SK-N-SH (cell line): ENCODE measurements around the gene MRPS6. TPM values are rescaled to one million over a fixed set of nuclear protein-coding genes. Genes with fewer than 3 reads are reported as not detected.
A peak's percentile ranks its signal among the peaks of the same experiment; 100 is the strongest.

ENCODE experiments used
- CTCF ChIA-PET: fragments of 300-600, 350-600 bp; formaldehyde crosslinking; extraction: SDS; loops from one replicate; lab custom pipeline; 2021; lab: Yijun Ruan, JAX
- POLR2A ChIA-PET: fragments of 350-600 bp; sonication (Branson Sonifier 250); formaldehyde crosslinking; extraction: SDS; loops from one replicate; lab custom pipeline; 2020; ENCODE audit warnings: antibody characterized with exemption, inconsistent platforms; lab: Yijun Ruan, JAX
- DNase-seq: peaks from one replicate; pipeline ENCODE4 v3.0.0; 2012
- H2AFZ ChIP-seq: fragments of 200-600 bp; sonication (generic); 2 replicates; pipeline ENCODE4 v1.8.1; 2016; ENCODE audit warnings: antibody characterized with exemption, mild to moderate bottlenecking, low read depth
- H3F3A ChIP-seq: fragments of 200-600 bp; sonication (generic); replicated peaks from 2 replicates; pipeline ENCODE3; 2016; ENCODE audit warnings: antibody characterized with exemption, mild to moderate bottlenecking; ENCODE audit not compliant: insufficient read depth
- H3K27ac ChIP-seq, 2 experiments: fragments of 200-500 bp in 1 of 2; fragments of 200-600 bp in 1 of 2; sonication (Bioruptor generic) in 1 of 2; sonication (generic), shearing (Covaris generic) in 1 of 2; 2 replicates each; pipeline versions ENCODE4 v1.5.1 to v1.6.1; 2014 to 2016; ENCODE audit warnings: low read depth in 2 of 2, inconsistent platforms in 1 of 2, low read length in 1 of 2, mild to moderate bottlenecking in 1 of 2, mixed read lengths in 1 of 2
- H3K27me3 ChIP-seq: fragments of 200-600 bp; sonication (generic), shearing (Covaris generic); 2 replicates; pipeline ENCODE4 v1.6.1; 2016; ENCODE audit warnings: mixed run types; ENCODE audit not compliant: insufficient read depth
- H3K36me3 ChIP-seq, 2 experiments: fragments of 200-500 bp in 1 of 2; fragments of 200-600 bp in 1 of 2; sonication (Bioruptor generic) in 1 of 2; sonication (generic) in 1 of 2; replicated peaks in 1 of 2; 2 replicates each; pipeline versions ENCODE3 to v1.5.1; 2014 to 2016; ENCODE audit warnings: low read length in 1 of 2, mild to moderate bottlenecking in 1 of 2; ENCODE audit not compliant: insufficient read depth in 2 of 2, control insufficient read depth in 1 of 2
- H3K4me1 ChIP-seq, 2 experiments: fragments of 200-500 bp in 1 of 2; fragments of 200-600 bp in 1 of 2; sonication (Bioruptor generic) in 1 of 2; sonication (generic), shearing (Covaris generic) in 1 of 2; 2 replicates each; pipeline versions ENCODE4 v1.5.1 to v1.6.1; 2014 to 2016; ENCODE audit warnings: low read depth in 1 of 2, low read length in 1 of 2, mixed run types in 1 of 2; ENCODE audit not compliant: insufficient read depth in 2 of 2, control insufficient read depth in 1 of 2
- H3K4me2 ChIP-seq: fragments of 200-600 bp; sonication (generic), shearing (Covaris generic); 2 replicates; pipeline ENCODE4 v1.6.1; 2017; ENCODE audit warnings: mixed run types
- H3K4me3 ChIP-seq, 2 experiments: fragments of 200-500 bp in 1 of 2; fragments of 200-600 bp in 1 of 2; sonication (Bioruptor generic) in 1 of 2; sonication (generic), shearing (Covaris generic) in 1 of 2; 2 replicates each; pipeline versions ENCODE4 v1.5.1 to v1.8.1; 2014 to 2016; ENCODE audit warnings: low read depth in 2 of 2, inconsistent platforms in 1 of 2, low read length in 1 of 2, mild to moderate bottlenecking in 1 of 2, mixed read lengths in 1 of 2, moderate library complexity in 1 of 2
- H3K79me2 ChIP-seq: fragments of 200-600 bp; sonication (generic); 2 replicates; pipeline ENCODE4 v1.8.1; 2017; ENCODE audit warnings: mild to moderate bottlenecking; ENCODE audit not compliant: insufficient read depth
- H3K9ac ChIP-seq: fragments of 200-600 bp; sonication (generic); 2 replicates; pipeline ENCODE4 v1.6.1; 2017; ENCODE audit warnings: mixed run types
- H3K9me2 ChIP-seq: fragments of 200-600 bp; sonication (generic); 2 replicates; pipeline ENCODE4 v1.6.1; 2017; ENCODE audit warnings: mixed run types
- H3K9me3 ChIP-seq: fragments of 200-600 bp; sonication (generic); 2 replicates; pipeline ENCODE4 v1.6.1; 2017; ENCODE audit warnings: mixed run types, mild to moderate bottlenecking, moderate library complexity
- H4K20me1 ChIP-seq: fragments of 200-600 bp; sonication (generic); 2 replicates; pipeline ENCODE4 v1.6.1; 2017; ENCODE audit warnings: mild to moderate bottlenecking, mixed run types; ENCODE audit not compliant: insufficient read depth
- ELF1 ChIP-seq: IDR thresholded peaks from 2 replicates; pipeline ENCODE4 v1.4.0; 2012
- FOXM1 ChIP-seq: IDR thresholded peaks from 2 replicates; pipeline ENCODE4 v1.4.0; 2012; ENCODE audit warnings: low read depth, mild to moderate bottlenecking
- GABPA ChIP-seq: IDR thresholded peaks from 2 replicates; pipeline ENCODE4 v1.4.0; 2012; ENCODE audit warnings: low read depth, mild to moderate bottlenecking
- GATA2 ChIP-seq: sonication (generic); formaldehyde crosslinking; IDR thresholded peaks from 2 replicates; pipeline ENCODE4 v1.5.0; 2020; ENCODE audit warnings: mild to moderate bottlenecking, missing genetic modification reagents
- JUND ChIP-seq: IDR thresholded peaks from 2 replicates; pipeline ENCODE4 v1.4.0; 2012
- MEF2A ChIP-seq: IDR thresholded peaks from 2 replicates; pipeline ENCODE4 v1.4.0; 2012; ENCODE audit warnings: low read depth, borderline replicate concordance
- MXI1 ChIP-seq: IDR thresholded peaks from 2 replicates; pipeline ENCODE4 v1.6.1; 2012; ENCODE audit warnings: mild to moderate bottlenecking, low read depth, low read length, improper control_type of control experiment
- RAD21 ChIP-seq: IDR thresholded peaks from 2 replicates; pipeline ENCODE4 v1.6.1; 2012; ENCODE audit warnings: mild to moderate bottlenecking, low read length
- RFX5 ChIP-seq: IDR thresholded peaks from 2 replicates; pipeline ENCODE4 v1.6.1; 2012; ENCODE audit warnings: mild to moderate bottlenecking, improper control_type of control experiment, low read length
- RXRA ChIP-seq: IDR thresholded peaks from 2 replicates; pipeline ENCODE4 v1.4.0; 2012; ENCODE audit warnings: low read depth, mild to moderate bottlenecking, borderline replicate concordance
- SIN3A ChIP-seq: IDR thresholded peaks from 2 replicates; pipeline ENCODE4 v1.6.1; 2012; ENCODE audit warnings: low read depth, mild to moderate bottlenecking, low read length, moderate library complexity, borderline replicate concordance
- SMC3 ChIP-seq: IDR thresholded peaks from 2 replicates; pipeline ENCODE4 v1.6.1; 2012; ENCODE audit warnings: low read depth, low read length, improper control_type of control experiment
- TAF1 ChIP-seq: IDR thresholded peaks from 2 replicates; pipeline ENCODE4 v1.6.1; 2012; ENCODE audit warnings: low read depth, mild to moderate bottlenecking, low read length, moderate library complexity, borderline replicate concordance
- TCF12 ChIP-seq: IDR thresholded peaks from 2 replicates; pipeline ENCODE4 v1.4.0; 2012
- YY1 ChIP-seq: IDR thresholded peaks from 2 replicates; pipeline ENCODE4 v1.4.0; 2012; ENCODE audit warnings: low read depth, mild to moderate bottlenecking
- WGBS: methylation state at CpG from one replicate; pipeline ENCODE4 v1.1.6; 2017; ENCODE audit warnings: low lambda C conversion rate; 5-methylcytosine and 5-hydroxymethylcytosine counted together
- polyA plus RNA-seq, 3 experiments: library from polyadenylated mRNA; depleted of rRNA; stranded (reverse); fragments of >200 nt; gene quantifications; 2 replicates each; pipeline ENCODE4 v1.2.3, GENCODE V29; 2012
- TF ChIP-seq, protein P1 (sequence below): fragments of 200-600 bp; sonication (generic); IDR thresholded peaks from 2 replicates; pipeline ENCODE4 v1.6.1; 2017; ENCODE audit warnings: antibody characterized with exemption, mild to moderate bottlenecking, moderate library complexity
- TF ChIP-seq, protein P2 (sequence below): IDR thresholded peaks from 2 replicates; pipeline ENCODE4 v1.4.0; 2012; ENCODE audit warnings: low read depth
- TF ChIP-seq, protein P3 (sequence below): IDR thresholded peaks from 2 replicates; pipeline ENCODE4; 2012

MRPS6 gene
- polyA plus RNA-seq, 1 of the 3 experiments (the other 2 are of a cell fraction): 69.2 TPM

DNA sequence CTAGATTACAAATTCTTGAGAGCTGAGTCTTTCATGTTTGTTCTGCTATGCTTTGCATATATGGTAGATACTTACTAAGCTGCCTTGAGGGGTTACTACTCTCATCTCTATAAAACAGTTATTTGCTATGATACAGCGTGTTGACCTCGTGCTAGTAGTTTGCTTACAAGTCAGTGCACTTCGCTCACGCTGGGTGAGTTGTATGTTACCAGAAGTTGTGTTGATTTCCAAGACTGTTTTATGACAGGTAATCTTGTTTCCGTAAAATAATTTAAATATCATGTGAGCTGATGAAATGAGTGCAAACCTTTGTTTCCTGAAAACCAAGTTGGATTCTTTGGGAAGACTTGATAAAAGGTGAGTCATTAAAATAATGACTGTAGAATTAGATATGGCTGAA, 7.3 kb downstream of the MRPS6 start:
- Histone ChIP-seq H3K4me2 (0 out of 2 replicates have a peak overlapping the region, but pooled peaks have one; percentile 18), H3K4me3 (no peak overlapping the region), H3K27ac (no peak overlapping the region), H3F3A (peaks cover 8% of the 10 kb centered on the region), H2AFZ (no peak overlapping the region), H3K9me2 (no peaks in the 10 kb centered on the region), H3K36me3 (peaks cover 20 to 60% of the 10 kb centered on the region in 2 experiments), H3K4me1 (peaks cover 2 to 39% of the 10 kb centered on the region in 2 experiments), H4K20me1 (peaks cover 66% of the 10 kb centered on the region), H3K27me3 (no peaks in the 10 kb centered on the region), H3K9me3 (no peaks in the 10 kb centered on the region), H3K9ac (no peak overlapping the region), H3K79me2 (peaks cover 99% of the 10 kb centered on the region)
- no peak for DNase-seq
- 98% methylated on average over 5 of the region's 5 CpGs for WGBS
- TF ChIP-seq, protein P1, sequence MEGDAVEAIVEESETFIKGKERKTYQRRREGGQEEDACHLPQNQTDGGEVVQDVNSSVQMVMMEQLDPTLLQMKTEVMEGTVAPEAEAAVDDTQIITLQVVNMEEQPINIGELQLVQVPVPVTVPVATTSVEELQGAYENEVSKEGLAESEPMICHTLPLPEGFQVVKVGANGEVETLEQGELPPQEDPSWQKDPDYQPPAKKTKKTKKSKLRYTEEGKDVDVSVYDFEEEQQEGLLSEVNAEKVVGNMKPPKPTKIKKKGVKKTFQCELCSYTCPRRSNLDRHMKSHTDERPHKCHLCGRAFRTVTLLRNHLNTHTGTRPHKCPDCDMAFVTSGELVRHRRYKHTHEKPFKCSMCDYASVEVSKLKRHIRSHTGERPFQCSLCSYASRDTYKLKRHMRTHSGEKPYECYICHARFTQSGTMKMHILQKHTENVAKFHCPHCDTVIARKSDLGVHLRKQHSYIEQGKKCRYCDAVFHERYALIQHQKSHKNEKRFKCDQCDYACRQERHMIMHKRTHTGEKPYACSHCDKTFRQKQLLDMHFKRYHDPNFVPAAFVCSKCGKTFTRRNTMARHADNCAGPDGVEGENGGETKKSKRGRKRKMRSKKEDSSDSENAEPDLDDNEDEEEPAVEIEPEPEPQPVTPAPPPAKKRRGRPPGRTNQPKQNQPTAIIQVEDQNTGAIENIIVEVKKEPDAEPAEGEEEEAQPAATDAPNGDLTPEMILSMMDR: no peak
- no peak for TF ChIP-seq RAD21
- TF ChIP-seq, protein P2, sequence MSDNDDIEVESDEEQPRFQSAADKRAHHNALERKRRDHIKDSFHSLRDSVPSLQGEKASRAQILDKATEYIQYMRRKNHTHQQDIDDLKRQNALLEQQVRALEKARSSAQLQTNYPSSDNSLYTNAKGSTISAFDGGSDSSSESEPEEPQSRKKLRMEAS: no peak
- no peak for TF ChIP-seq SMC3
- TF ChIP-seq, protein P3, sequence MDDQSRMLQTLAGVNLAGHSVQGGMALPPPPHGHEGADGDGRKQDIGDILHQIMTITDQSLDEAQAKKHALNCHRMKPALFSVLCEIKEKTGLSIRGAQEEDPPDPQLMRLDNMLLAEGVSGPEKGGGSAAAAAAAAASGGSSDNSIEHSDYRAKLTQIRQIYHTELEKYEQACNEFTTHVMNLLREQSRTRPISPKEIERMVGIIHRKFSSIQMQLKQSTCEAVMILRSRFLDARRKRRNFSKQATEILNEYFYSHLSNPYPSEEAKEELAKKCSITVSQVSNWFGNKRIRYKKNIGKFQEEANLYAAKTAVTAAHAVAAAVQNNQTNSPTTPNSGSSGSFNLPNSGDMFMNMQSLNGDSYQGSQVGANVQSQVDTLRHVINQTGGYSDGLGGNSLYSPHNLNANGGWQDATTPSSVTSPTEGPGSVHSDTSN: no peak
- no peak for TF ChIP-seq JUND
- TF ChIP-seq FOXM1: no peak
- no peak for TF ChIP-seq SIN3A
- POLR2A ChIA-PET: no interaction called here
- CTCF ChIA-PET: interaction anchor here (1.6 kb wide), 1 partner anchor 11 kb away, joined by 5 read pairs; no protein-coding TSS in a partner anchor

DNA sequence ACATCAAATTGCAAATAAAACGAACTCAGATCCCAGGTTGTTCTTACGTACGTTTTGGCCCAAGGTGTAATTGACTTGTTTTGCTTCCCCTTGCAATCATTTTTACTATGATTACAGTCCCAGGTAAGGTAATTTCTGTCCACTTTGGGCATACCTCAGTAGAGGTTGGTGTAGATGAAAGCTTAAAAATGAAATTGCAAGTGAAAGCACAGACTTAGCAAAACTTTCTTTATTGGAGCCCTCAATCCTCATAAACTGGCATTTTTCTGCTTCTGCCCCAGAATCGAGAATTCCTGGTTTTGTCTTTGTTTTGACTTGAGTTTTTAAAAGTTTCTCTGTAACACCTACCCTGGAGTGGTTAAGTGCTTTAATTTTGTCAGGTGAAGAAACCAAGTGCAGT, 9.4 kb downstream of the MRPS6 start:
- Histone ChIP-seq H3K4me3 (no peak overlapping the region), H3K9me3 (no peaks in the 10 kb centered on the region), H3K79me2 (peaks cover 100% of the 10 kb centered on the region), H3K9me2 (no peaks in the 10 kb centered on the region), H3K27me3 (no peaks in the 10 kb centered on the region), H4K20me1 (peaks cover 64% of the 10 kb centered on the region), H3F3A (peaks cover 8% of the 10 kb centered on the region), H3K9ac (no peak overlapping the region), H2AFZ (no peak overlapping the region), H3K4me2 (no peak overlapping the region), H3K36me3 (peaks cover 17 to 44% of the 10 kb centered on the region in 2 experiments), H3K27ac (no peak overlapping the region), H3K4me1 (peaks cover 3 to 25% of the 10 kb centered on the region in 2 experiments)
- ChIA-PET POLR2A (no interaction called here), CTCF (interaction anchor here (1.0 to 2.5 kb wide), 3 partner anchors 9 to 159 kb away, joined by 3 to 11 read pairs (median 4); no protein-coding TSS in a partner anchor)
- DNase-seq: no peak
- TF ChIP-seq FOXM1 (no peak), ELF1 (no peak), RAD21 (no peak), RFX5 (no peak), TCF12 (no peak), RXRA (no peak), MXI1 (no peak), GATA2 (CRISPR knock-in tag) (no peak), YY1 (no peak), MEF2A (no peak), TAF1 (no peak), GABPA (no peak)
- TF ChIP-seq, protein P2: no peak
- TF ChIP-seq, protein P3: no peak
- TF ChIP-seq, protein P1: no peak
- WGBS: 94% methylated on average over 4 of the region's 4 CpGs
